H1 (cell line): ENCODE results near the gene LSR.

Experiments
- CHD1 ChIP-seq: IDR thresholded peaks from 2 replicates; pipeline ENCODE4 v1.6.1; 2012; ENCODE audit warnings: low read depth, low read length, improper control_type of control experiment
- JUN ChIP-seq: IDR thresholded peaks from 2 replicates; pipeline ENCODE4 v1.6.1; 2011; ENCODE audit warnings: low read depth, mild to moderate bottlenecking, improper control_type of control experiment, low read length
- JUND ChIP-seq: IDR thresholded peaks from 2 replicates; pipeline ENCODE4 v1.6.1; 2011; ENCODE audit warnings: mild to moderate bottlenecking, improper control_type of control experiment, low read length
- POLR2A ChIP-seq, 2 experiments: IDR thresholded peaks; 1 replicate in 1 of 2; 2 replicates in 1 of 2; pipeline ENCODE4 v1.6.1; 2011; ENCODE audit warnings: low read depth in 2 of 2, low read length in 2 of 2, mild to moderate bottlenecking in 2 of 2; ENCODE audit errors: control extremely low read depth in 1 of 2
- TBP ChIP-seq: IDR thresholded peaks from 2 replicates; pipeline ENCODE4 v1.6.1; 2011; ENCODE audit warnings: low read depth, low read length, improper control_type of control experiment

- TF ChIP-seq JUND = no peak
- TF ChIP-seq TBP = no peak
- no peak for TF ChIP-seq JUN
- no peak for TF ChIP-seq POLR2A (IDR thresholded peaks at IDR 0.05; ENCODE audit: control extremely low read depth in 1 of 2, low read depth in 2 of 2, low read length in 2 of 2)
- no peak for TF ChIP-seq CHD1
Observed at GRCh38 chr19:35206379-35206778, 42.4 kb upstream of the LSR start.
